Measurements from ENCODE around the gene KLF18.
"Not testable (repeated sequence)": the region's sequence is repeated elsewhere in the genome, so short reads cannot be mapped to it uniquely, and the experiment has no call there.

Gene KLF18

GRCh38 chr1:44117272-44117671 is 24.2 kb downstream of the KLF18 start:
- not testable (repeated sequence) for H3K4me3 ChIP-seq (ENCODE audit: low read length); H3K27me3 ChIP-seq (ENCODE audit: control insufficient read depth, insufficient read depth, low read length); H3K4me1 ChIP-seq (ENCODE audit: control insufficient read depth, insufficient read depth, low read length); H3K36me3 ChIP-seq (ENCODE audit: control insufficient read depth, insufficient read depth, low read length); H3K9me3 ChIP-seq (ENCODE audit: control insufficient read depth, low read length); H3K9ac ChIP-seq (ENCODE audit: low read length)

- H3K27me3 ChIP-seq (ENCODE audit: control insufficient read depth, insufficient read depth, low read length), result peaks cover 2% of the 10 kb centered on the region
- no peak overlapping the region for H3K4me3 ChIP-seq (ENCODE audit: low read length)
- H3K4me1 ChIP-seq (ENCODE audit: control insufficient read depth, insufficient read depth, low read length), result no peaks in the 10 kb centered on the region
- H3K36me3 ChIP-seq (ENCODE audit: control insufficient read depth, insufficient read depth, low read length), result no peaks in the 10 kb centered on the region
- H3K9ac ChIP-seq (ENCODE audit: low read length), result no peak overlapping the region
- no peaks in the 10 kb centered on the region for H3K9me3 ChIP-seq (ENCODE audit: control insufficient read depth, low read length)
Observed at GRCh38 chr1:44114098-44114497, 27.3 kb downstream of the KLF18 start.

DNA sequence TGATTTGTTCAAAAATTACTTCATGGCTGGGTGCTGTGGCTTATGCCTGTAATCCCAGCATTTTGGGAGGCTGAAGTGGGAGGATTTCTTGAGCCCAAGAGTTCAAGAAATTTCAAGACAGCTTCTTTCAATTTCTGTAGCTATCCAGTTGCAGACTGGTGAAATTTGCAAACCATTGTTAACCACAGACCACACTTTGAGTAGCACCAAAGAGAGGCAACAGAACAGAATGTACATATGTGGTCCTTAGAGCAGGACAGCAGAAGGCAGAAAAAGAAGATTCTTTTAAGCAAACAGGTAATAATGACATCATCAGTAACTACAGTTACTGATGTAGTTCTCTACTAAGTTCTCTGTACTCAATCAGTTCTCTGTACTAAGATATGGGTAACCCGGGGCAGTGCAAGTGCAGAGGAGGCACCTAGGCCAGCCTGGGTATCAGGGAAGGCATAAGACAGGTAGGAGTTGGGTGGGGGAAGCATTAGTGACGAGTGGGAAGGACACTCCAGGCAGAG is 28.3 kb downstream of the KLF18 start:
- Histone ChIP-seq H3K36me3 (ENCODE audit: control insufficient read depth, insufficient read depth, low read length) (no peaks in the 10 kb centered on the region), H3K9me3 (ENCODE audit: control insufficient read depth, low read length) (no peaks in the 10 kb centered on the region), H3K9ac (ENCODE audit: low read length) (no peak overlapping the region), H3K4me3 (ENCODE audit: low read length) (no peak overlapping the region), H3K27me3 (ENCODE audit: control insufficient read depth, insufficient read depth, low read length) (peaks cover 2% of the 10 kb centered on the region), H3K4me1 (ENCODE audit: control insufficient read depth, insufficient read depth, low read length) (no peaks in the 10 kb centered on the region)

DNA sequence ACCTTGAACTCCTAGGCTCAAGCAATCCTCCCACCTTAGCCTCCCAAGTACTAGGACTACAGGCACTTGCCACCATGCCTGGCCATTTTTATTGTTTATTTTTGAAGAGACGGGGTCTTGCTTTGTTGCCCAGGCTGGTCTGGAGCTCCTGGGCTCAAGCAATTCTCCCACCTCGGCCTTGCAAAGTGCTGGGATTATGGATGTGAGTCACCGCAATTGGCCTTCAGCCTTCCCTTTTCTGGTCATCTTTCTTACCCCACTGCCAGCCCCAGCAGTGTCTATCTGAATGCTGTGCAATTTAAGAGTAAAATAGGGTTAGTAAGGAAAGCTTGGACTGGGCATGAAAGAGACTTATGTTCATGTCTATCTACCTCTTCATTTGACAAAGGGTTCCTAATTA is 28.9 kb downstream of the KLF18 start:
- H3K4me1 ChIP-seq (ENCODE audit: control insufficient read depth, insufficient read depth, low read length), result no peaks in the 10 kb centered on the region
- no peak overlapping the region for H3K9ac ChIP-seq (ENCODE audit: low read length)
- no peaks in the 10 kb centered on the region for H3K9me3 ChIP-seq (ENCODE audit: control insufficient read depth, low read length)
- H3K4me3 ChIP-seq (ENCODE audit: low read length), result no peak overlapping the region
- no peaks in the 10 kb centered on the region for H3K36me3 ChIP-seq (ENCODE audit: control insufficient read depth, insufficient read depth, low read length)
- H3K27me3 ChIP-seq (ENCODE audit: control insufficient read depth, insufficient read depth, low read length), result peaks cover 2% of the 10 kb centered on the region

DNA sequence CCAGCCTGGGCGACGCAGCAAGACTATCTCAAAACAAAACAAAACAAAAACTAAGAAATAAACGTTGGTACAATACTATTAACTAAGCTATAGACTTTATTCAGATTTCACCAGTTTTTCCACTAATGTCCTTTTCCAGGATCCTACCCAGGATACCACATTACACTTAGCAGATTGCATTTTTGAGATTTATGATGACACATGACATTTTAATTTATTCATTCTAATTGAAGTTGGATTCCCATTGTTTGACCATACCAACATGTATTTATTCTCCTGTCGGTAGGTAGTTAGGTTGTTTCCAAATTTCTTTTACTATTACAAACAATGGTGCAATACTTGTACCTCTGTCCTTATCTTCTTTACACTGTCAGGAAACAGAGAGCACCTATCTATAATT is 29.6 kb downstream of the KLF18 start:
- H3K9me3 ChIP-seq (ENCODE audit: control insufficient read depth, low read length), result no peaks in the 10 kb centered on the region

DNA sequence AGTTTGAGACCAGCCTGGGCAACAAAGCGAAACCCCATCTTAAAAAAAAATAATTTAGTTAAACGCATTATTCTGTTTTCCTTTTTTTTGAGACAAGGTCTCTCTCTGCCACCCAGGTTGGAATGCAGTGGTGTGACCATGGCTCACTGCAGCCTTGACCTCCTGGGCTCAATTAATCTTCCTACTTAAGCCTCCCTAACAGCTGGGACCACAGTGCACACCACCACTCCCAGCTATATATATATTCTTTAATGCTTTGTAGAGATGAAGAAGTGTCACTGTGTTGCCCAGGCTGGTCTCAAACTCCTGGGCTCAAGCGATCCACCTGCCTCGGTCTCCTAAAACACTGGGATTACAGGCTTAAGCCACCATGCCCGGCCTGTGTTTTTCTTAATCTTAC is 30.5 kb downstream of the KLF18 start:
- H3K27me3 ChIP-seq (ENCODE audit: control insufficient read depth, insufficient read depth, low read length), result peaks cover 2% of the 10 kb centered on the region
- no peak overlapping the region for H3K4me3 ChIP-seq (ENCODE audit: low read length)
- no peak overlapping the region for H3K9ac ChIP-seq (ENCODE audit: low read length)
- H3K4me1 ChIP-seq (ENCODE audit: control insufficient read depth, insufficient read depth, low read length), result no peaks in the 10 kb centered on the region
- no peaks in the 10 kb centered on the region for H3K9me3 ChIP-seq (ENCODE audit: control insufficient read depth, low read length)
- H3K36me3 ChIP-seq (ENCODE audit: control insufficient read depth, insufficient read depth, low read length), result no peaks in the 10 kb centered on the region

More for the DNA sequence above, 29.6 kb downstream of the KLF18 start:
- no peaks in the 10 kb centered on the region for H3K4me1 ChIP-seq (ENCODE audit: control insufficient read depth, insufficient read depth, low read length)
- peaks cover 2% of the 10 kb centered on the region for H3K27me3 ChIP-seq (ENCODE audit: control insufficient read depth, insufficient read depth, low read length)
- H3K9ac ChIP-seq (ENCODE audit: low read length), result no peak overlapping the region
- H3K4me3 ChIP-seq (ENCODE audit: low read length), result no peak overlapping the region
- H3K36me3 ChIP-seq (ENCODE audit: control insufficient read depth, insufficient read depth, low read length), result no peaks in the 10 kb centered on the region

DNA sequence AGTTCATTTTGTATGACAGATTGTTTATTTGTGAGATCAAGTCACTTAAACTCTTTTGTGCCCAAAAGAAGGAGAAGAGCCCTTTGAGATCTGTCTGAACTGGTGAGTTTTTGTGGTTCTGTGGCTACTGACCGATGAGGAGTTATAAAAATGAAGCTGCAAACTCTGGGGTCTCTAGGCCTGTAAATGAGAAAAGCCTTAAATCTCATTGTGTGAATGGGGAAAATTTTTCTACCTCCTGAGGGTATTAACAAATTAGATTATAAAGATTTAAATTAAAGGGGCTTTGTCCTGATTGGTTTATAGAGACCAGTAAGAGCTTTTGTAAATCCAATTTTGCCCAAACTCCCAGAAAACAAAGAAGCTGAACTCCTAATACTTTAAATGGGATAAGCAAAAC is 32.5 kb downstream of the KLF18 start:
- H3K4me3 ChIP-seq (ENCODE audit: low read length), result no peak overlapping the region
- H3K36me3 ChIP-seq (ENCODE audit: control insufficient read depth, insufficient read depth, low read length), result no peaks in the 10 kb centered on the region
- H3K27me3 ChIP-seq (ENCODE audit: control insufficient read depth, insufficient read depth, low read length), result peaks cover 2% of the 10 kb centered on the region
- H3K9me3 ChIP-seq (ENCODE audit: control insufficient read depth, low read length), result no peaks in the 10 kb centered on the region
- no peaks in the 10 kb centered on the region for H3K4me1 ChIP-seq (ENCODE audit: control insufficient read depth, insufficient read depth, low read length)
- no peak overlapping the region for H3K9ac ChIP-seq (ENCODE audit: low read length)

DNA sequence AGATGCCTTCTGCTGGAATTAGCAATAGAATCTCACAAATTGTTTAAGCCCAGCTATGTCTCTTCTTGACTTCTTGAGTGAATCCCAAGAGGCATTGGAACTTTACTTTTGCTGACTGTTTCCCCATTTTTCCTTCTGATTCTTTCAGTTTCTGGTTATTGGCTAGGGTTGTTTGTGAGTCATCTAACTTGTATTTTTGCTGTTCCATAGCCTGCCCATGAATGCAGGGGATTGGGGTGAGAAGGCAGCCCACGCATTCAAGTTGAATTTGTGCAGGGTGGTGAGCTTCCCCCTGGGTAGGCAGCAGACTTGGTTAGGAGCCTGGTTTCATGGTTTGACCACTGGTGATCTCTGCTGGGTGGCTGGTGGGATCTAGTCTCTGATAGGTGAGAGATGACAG is 33.2 kb downstream of the KLF18 start:
- no peaks in the 10 kb centered on the region for H3K9me3 ChIP-seq (ENCODE audit: control insufficient read depth, low read length)
- H3K4me3 ChIP-seq (ENCODE audit: low read length), result no peak overlapping the region
- no peaks in the 10 kb centered on the region for H3K4me1 ChIP-seq (ENCODE audit: control insufficient read depth, insufficient read depth, low read length)
- no peak overlapping the region for H3K9ac ChIP-seq (ENCODE audit: low read length)
- H3K36me3 ChIP-seq (ENCODE audit: control insufficient read depth, insufficient read depth, low read length), result no peaks in the 10 kb centered on the region
- H3K27me3 ChIP-seq (ENCODE audit: control insufficient read depth, insufficient read depth, low read length), result peaks cover 4% of the 10 kb centered on the region

DNA sequence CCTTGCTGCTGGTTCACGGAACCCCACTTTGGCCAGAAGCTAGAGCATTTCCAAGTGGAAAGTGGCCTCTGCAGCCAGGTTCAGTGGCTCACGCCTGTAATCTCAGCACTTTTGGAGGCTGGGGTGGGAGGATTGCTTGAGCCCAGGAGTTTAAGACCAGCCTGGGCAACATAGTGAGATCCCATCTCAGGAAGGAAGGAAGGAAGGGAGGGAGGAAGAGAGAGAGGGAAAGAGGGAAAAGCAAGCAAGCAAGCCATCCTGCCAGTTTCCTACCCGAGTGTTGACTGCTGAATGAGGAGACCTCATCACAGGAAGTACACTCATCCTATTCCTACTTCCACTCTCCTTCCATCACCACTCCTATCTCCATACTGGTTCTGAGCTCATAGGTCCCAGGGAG is 35.6 kb downstream of the KLF18 start:
- Histone ChIP-seq H3K36me3 (ENCODE audit: control insufficient read depth, insufficient read depth, low read length) (no peaks in the 10 kb centered on the region), H3K9me3 (ENCODE audit: control insufficient read depth, low read length) (no peaks in the 10 kb centered on the region), H3K9ac (ENCODE audit: low read length) (no peak overlapping the region), H3K4me3 (ENCODE audit: low read length) (no peak overlapping the region), H3K27me3 (ENCODE audit: control insufficient read depth, insufficient read depth, low read length) (peaks cover 4% of the 10 kb centered on the region), H3K4me1 (ENCODE audit: control insufficient read depth, insufficient read depth, low read length) (no peaks in the 10 kb centered on the region)

GRCh38 chr1:44103270-44104131 is 37.9 kb downstream of the KLF18 start:
- no peaks in the 10 kb centered on the region for H3K36me3 ChIP-seq (ENCODE audit: control insufficient read depth, insufficient read depth, low read length)
- peaks cover 4% of the 10 kb centered on the region for H3K27me3 ChIP-seq (ENCODE audit: control insufficient read depth, insufficient read depth, low read length)
- no peak overlapping the region for H3K9ac ChIP-seq (ENCODE audit: low read length)
- no peaks in the 10 kb centered on the region for H3K9me3 ChIP-seq (ENCODE audit: control insufficient read depth, low read length)
- H3K4me1 ChIP-seq (ENCODE audit: control insufficient read depth, insufficient read depth, low read length), result no peaks in the 10 kb centered on the region
- no peak overlapping the region for H3K4me3 ChIP-seq (ENCODE audit: low read length)

DNA sequence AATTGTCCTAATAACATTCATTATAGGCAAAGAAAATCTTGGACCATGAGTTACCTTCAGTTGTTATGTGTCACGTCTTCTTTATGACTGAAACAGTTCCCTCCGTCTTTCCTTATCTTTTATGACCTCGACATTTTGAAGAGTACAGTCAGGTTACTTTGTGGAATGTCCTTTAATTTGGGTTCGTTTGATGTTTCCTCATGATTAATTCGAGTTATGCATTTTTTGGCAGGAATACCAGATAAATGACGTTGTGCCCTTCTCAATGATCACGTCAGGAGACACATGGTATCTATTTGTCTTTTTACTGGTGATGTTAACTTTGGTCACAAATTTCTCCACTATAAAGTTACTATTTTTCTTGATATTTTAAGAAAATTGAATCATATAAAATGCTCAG is 40.1 kb downstream of the KLF18 start:
- Histone ChIP-seq H3K9ac (ENCODE audit: low read length) (no peak overlapping the region), H3K9me3 (ENCODE audit: control insufficient read depth, low read length) (no peaks in the 10 kb centered on the region), H3K4me1 (ENCODE audit: control insufficient read depth, insufficient read depth, low read length) (no peaks in the 10 kb centered on the region), H3K4me3 (ENCODE audit: low read length) (no peak overlapping the region), H3K36me3 (ENCODE audit: control insufficient read depth, insufficient read depth, low read length) (no peaks in the 10 kb centered on the region), H3K27me3 (ENCODE audit: control insufficient read depth, insufficient read depth, low read length) (peaks cover 4% of the 10 kb centered on the region)

DNA sequence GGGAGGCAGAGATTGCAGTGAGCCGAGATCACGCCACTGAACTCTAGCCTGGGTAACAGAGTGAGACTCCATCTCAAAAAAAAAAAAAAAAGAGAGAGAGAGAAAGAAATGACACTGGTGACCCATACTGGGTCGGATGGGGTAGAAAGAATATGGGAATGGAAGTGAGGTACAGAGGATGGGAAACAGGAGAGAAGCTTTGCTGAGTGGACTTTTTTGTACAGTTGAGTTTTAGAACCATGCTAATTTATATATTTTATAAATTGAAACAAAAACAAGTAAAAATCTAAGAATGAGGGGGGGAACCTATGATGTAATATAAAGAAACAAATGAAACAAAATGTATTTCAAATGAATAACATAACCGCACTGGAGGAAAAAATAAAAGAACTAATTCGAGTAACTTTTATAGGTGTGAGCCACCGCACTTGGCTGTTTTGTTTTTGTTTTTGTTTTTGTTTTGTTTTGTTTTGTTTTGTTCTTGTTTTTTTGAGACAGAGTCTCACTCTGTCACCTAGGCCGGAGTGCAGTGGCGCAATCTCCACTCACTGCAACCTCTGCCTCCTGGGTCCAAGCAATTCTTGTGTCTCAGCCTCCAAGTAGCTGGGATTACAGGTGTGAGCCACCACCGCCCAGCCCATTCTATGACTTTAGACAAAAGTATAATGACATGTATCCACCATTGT is 41.1 kb downstream of the KLF18 start:
- Histone ChIP-seq H3K9ac (ENCODE audit: low read length) (no peak overlapping the region), H3K36me3 (ENCODE audit: control insufficient read depth, insufficient read depth, low read length) (no peaks in the 10 kb centered on the region), H3K27me3 (ENCODE audit: control insufficient read depth, insufficient read depth, low read length) (peaks cover 4% of the 10 kb centered on the region), H3K9me3 (ENCODE audit: control insufficient read depth, low read length) (no peaks in the 10 kb centered on the region), H3K4me3 (ENCODE audit: low read length) (no peak overlapping the region), H3K4me1 (ENCODE audit: control insufficient read depth, insufficient read depth, low read length) (no peaks in the 10 kb centered on the region)
